Colonic mucosa (tissue), 4 donors: ENCODE results near the gene TDO2. TPM values are rescaled to one million over a fixed set of nuclear protein-coding genes. Genes with fewer than 3 reads are reported as not detected.
"Not testable (repeated sequence)": the region's sequence is repeated elsewhere in the genome, so short reads cannot be mapped to it uniquely, and the experiment has no call there.

Experiments used
- DNase-seq: peaks from one replicate; pipeline ENCODE4 v3.0.0-alpha.2; 2020
- H3K27ac ChIP-seq: fragments of 200-600 bp; one replicate; pipeline ENCODE4 v1.8.0; 2021
- H3K27me3 ChIP-seq: fragments of 200-600 bp; one replicate; pipeline ENCODE4 v1.8.0; 2021
- H3K36me3 ChIP-seq: fragments of 200-600 bp; one replicate; pipeline ENCODE4 v1.8.0; 2021
- H3K4me1 ChIP-seq: fragments of 200-600 bp; one replicate; pipeline ENCODE4 v1.8.0; 2021; ENCODE audit warnings: mild to moderate bottlenecking
- H3K4me3 ChIP-seq: fragments of 200-600 bp; one replicate; pipeline ENCODE4 v1.8.0; 2021
- H3K9ac ChIP-seq, 2 donors: one replicate each; pipeline ENCODE4 v1.7.0; 2013; ENCODE audit warnings: control low read depth in 2 of 2, low read depth in 2 of 2, low read length in 2 of 2
- H3K9me3 ChIP-seq: fragments of 200-600 bp; one replicate; pipeline ENCODE4 v1.8.0; 2021
- CTCF ChIP-seq: fragments of 200-600 bp; IDR thresholded peaks from one replicate; pipeline ENCODE4 v1.8.0; 2022; ENCODE audit warnings: antibody characterized with exemption, mild to moderate bottlenecking
- intact Hi-C: fragments of 100-400 bp; cut with DNase I; formaldehyde crosslinking; loops from one replicate; pipeline ENCODE4 v1.14.1; 2022
- total RNA-seq, 2 donors: library from RNA; stranded (reverse); fragmentation: NEBNext Ultra II Directional in 1 of 2; extraction: Animal tissue kit (Norgen Biotek cat#: 25700) in 1 of 2; gene quantifications; one replicate each; pipeline ENCODE4 v1.2.1, GENCODE V29; 2021
- donor health status: healthy.
- donor health status: DM: no; HTN: no; CAD: no.
- donor health status: DM: no; HTN: no; CAD: no.

Gene TDO2
- total RNA-seq, 2 donors from 2014 or later = 0.27 to 1.4 TPM

- TF ChIP-seq CTCF = no peak
- H3K9me3 ChIP-seq = no peaks in the 10 kb centered on the region
- H3K27me3 ChIP-seq = no peaks in the 10 kb centered on the region
- no peak for DNase-seq
- intact Hi-C loops = no loop called here
- no peaks in the 10 kb centered on the region for H3K36me3 ChIP-seq
- H3K9ac ChIP-seq = no peak overlapping the region
- no peak overlapping the region for H3K4me3 ChIP-seq
- no peaks in the 10 kb centered on the region for H3K4me1 ChIP-seq
- no peak overlapping the region for H3K27ac ChIP-seq
These were observed 18.1 kb downstream of the TDO2 start for GRCh38 chr4:155921597-155921996.

GRCh38 chr4:155924637-155925036, 21.1 kb downstream of the TDO2 start:
- Histone ChIP-seq H3K9ac (no peak overlapping the region), H3K36me3 (no peaks in the 10 kb centered on the region), H3K27me3 (no peaks in the 10 kb centered on the region), H3K9me3 (no peaks in the 10 kb centered on the region), H3K4me1 (no peaks in the 10 kb centered on the region), H3K4me3 (no peak overlapping the region), H3K27ac (no peak overlapping the region)
- no peak for DNase-seq
- TF ChIP-seq CTCF = no peak
- intact Hi-C loops = no loop called here

GRCh38 chr4:155929833-155930232, 26.3 kb downstream of the TDO2 start:
- TF ChIP-seq CTCF = no peak
- intact Hi-C loops = no loop called here
- Histone ChIP-seq H3K27me3 (no peaks in the 10 kb centered on the region), H3K4me3 (no peak overlapping the region), H3K36me3 (no peaks in the 10 kb centered on the region), H3K9me3 (no peaks in the 10 kb centered on the region), H3K27ac (no peak overlapping the region), H3K9ac (no peak overlapping the region), H3K4me1 (no peaks in the 10 kb centered on the region)
- DNase-seq = no peak

- no peaks in the 10 kb centered on the region for H3K36me3 ChIP-seq
- intact Hi-C loops = no loop called here
- no peak overlapping the region for H3K27ac ChIP-seq
- no peak for DNase-seq
- H3K4me1 ChIP-seq = no peaks in the 10 kb centered on the region
- H3K9me3 ChIP-seq = no peaks in the 10 kb centered on the region
- H3K9ac ChIP-seq = no peak overlapping the region
- TF ChIP-seq CTCF = no peak
- H3K4me3 ChIP-seq = no peak overlapping the region
- no peaks in the 10 kb centered on the region for H3K27me3 ChIP-seq
These were observed 26.8 kb downstream of the TDO2 start for GRCh38 chr4:155930330-155930729.

- no peaks in the 10 kb centered on the region for H3K4me1 ChIP-seq
- no peaks in the 10 kb centered on the region for H3K36me3 ChIP-seq
- DNase-seq = no peak
- H3K27me3 ChIP-seq = no peaks in the 10 kb centered on the region
- H3K9me3 ChIP-seq = no peaks in the 10 kb centered on the region
- H3K4me3 ChIP-seq = no peak overlapping the region
- no peak for TF ChIP-seq CTCF
- H3K27ac ChIP-seq = no peak overlapping the region
- intact Hi-C loops = no loop called here
- H3K9ac ChIP-seq = no peak overlapping the region
These were observed 28.1 kb downstream of the TDO2 start for GRCh38 chr4:155931634-155932033.

GRCh38 chr4:155934634-155935033, 31.1 kb downstream of the TDO2 start:
- H3K4me1 ChIP-seq, H3K27me3 ChIP-seq, H3K9ac ChIP-seq, H3K36me3 ChIP-seq, DNase-seq, H3K9me3 ChIP-seq, H3K4me3 ChIP-seq, intact Hi-C loops, H3K27ac ChIP-seq: not testable (repeated sequence)
